ENCODE data around the gene TCF12. TPM values are rescaled to one million over a fixed set of nuclear protein-coding genes. Genes with fewer than 3 reads are reported as not detected.

Gene TCF12
- total RNA-seq, 3 donors from 2014 or later, result 164 to 198 (median 174) TPM

- TF ChIP-seq POLR2AphosphoS5 (IDR thresholded peaks at IDR 0.05) (no peak), POLR2A (IDR thresholded peaks at IDR 0.05) (no peak), CTCF (IDR thresholded peaks at IDR 0.05) (no peak)
- H3K4me3 ChIP-seq, result no peak overlapping the region
- H3K27ac ChIP-seq, result no peak overlapping the region
- no peak for DNase-seq (ENCODE audit: low spot score in 2 of 2)
- no peaks in the 10 kb centered on the region for H3K9me3 ChIP-seq
- H3K27me3 ChIP-seq, result no peaks in the 10 kb centered on the region
- peaks cover 7% of the 10 kb centered on the region for H3K36me3 ChIP-seq
- no peaks in the 10 kb centered on the region for H3K4me1 ChIP-seq
- intact Hi-C loops (cut with DNase I; ENCODE audit: low total_unique reads), result loop anchor here (10.0 kb wide), 1 partner anchor 1935 kb away; no protein-coding TSS in a partner anchor
Observed at GRCh38 chr15:57259568-57260040, 341.2 kb downstream of the TCF12 start.

- intact Hi-C loops (cut with DNase I; ENCODE audit: low total_unique reads), result loop anchor here (10.0 kb wide), 1 partner anchor 1939 kb away; no protein-coding TSS in a partner anchor
- Histone ChIP-seq H3K36me3 (peaks cover 7% of the 10 kb centered on the region), H3K27ac (no peak overlapping the region), H3K4me1 (no peaks in the 10 kb centered on the region), H3K27me3 (no peaks in the 10 kb centered on the region), H3K4me3 (no peak overlapping the region), H3K9me3 (no peaks in the 10 kb centered on the region)
- TF ChIP-seq CTCF (IDR thresholded peaks at IDR 0.05), result no peak
- TF ChIP-seq POLR2AphosphoS5 (IDR thresholded peaks at IDR 0.05), result no peak
- TF ChIP-seq POLR2A (IDR thresholded peaks at IDR 0.05), result no peak
- DNase-seq (ENCODE audit: low spot score in 2 of 2), result no peak
Observed at GRCh38 chr15:57263520-57263919, 345.1 kb downstream of the TCF12 start.

GRCh38 chr15:57272771-57273357 is 354.4 kb downstream of the TCF12 start:
- H3K36me3 ChIP-seq, result no peaks in the 10 kb centered on the region
- TF ChIP-seq POLR2AphosphoS5 (IDR thresholded peaks at IDR 0.05) (no peak), POLR2A (IDR thresholded peaks at IDR 0.05) (no peak), CTCF (IDR thresholded peaks at IDR 0.05) (no peak)

GRCh38 chr15:57273402-57273801 is 355.0 kb downstream of the TCF12 start:
- no peaks in the 10 kb centered on the region for H3K4me1 ChIP-seq
- intact Hi-C loops (cut with DNase I; ENCODE audit: low total_unique reads), result no loop called here
- no peaks in the 10 kb centered on the region for H3K27me3 ChIP-seq
- TF ChIP-seq POLR2A (IDR thresholded peaks at IDR 0.05), result no peak
- no peak for TF ChIP-seq POLR2AphosphoS5 (IDR thresholded peaks at IDR 0.05)
- no peak for TF ChIP-seq CTCF (IDR thresholded peaks at IDR 0.05)
- H3K27ac ChIP-seq, result no peak overlapping the region
- no peaks in the 10 kb centered on the region for H3K9me3 ChIP-seq
- no peak overlapping the region for H3K4me3 ChIP-seq
- DNase-seq (ENCODE audit: low spot score in 2 of 2), result no peak
- no peaks in the 10 kb centered on the region for H3K36me3 ChIP-seq

More at GRCh38 chr15:57272771-57273357, 354.4 kb downstream of the TCF12 start:
- Histone ChIP-seq H3K4me3 (no peak overlapping the region), H3K27ac (no peak overlapping the region), H3K27me3 (no peaks in the 10 kb centered on the region), H3K9me3 (no peaks in the 10 kb centered on the region), H3K4me1 (no peaks in the 10 kb centered on the region)
- intact Hi-C loops (cut with DNase I; ENCODE audit: low total_unique reads), result no loop called here
- no peak for DNase-seq (ENCODE audit: low spot score in 2 of 2)

GRCh38 chr15:57278439-57278838 is 360.0 kb downstream of the TCF12 start:
- no peaks in the 10 kb centered on the region for H3K4me1 ChIP-seq
- TF ChIP-seq CTCF (IDR thresholded peaks at IDR 0.05), result no peak
- TF ChIP-seq POLR2AphosphoS5 (IDR thresholded peaks at IDR 0.05), result no peak
- no peak for TF ChIP-seq POLR2A (IDR thresholded peaks at IDR 0.05)
- H3K27ac ChIP-seq, result no peak overlapping the region
- intact Hi-C loops (cut with DNase I; ENCODE audit: low total_unique reads), result no loop called here
- no peak for DNase-seq (ENCODE audit: low spot score in 2 of 2)
- no peak overlapping the region for H3K4me3 ChIP-seq
- no peaks in the 10 kb centered on the region for H3K27me3 ChIP-seq
- no peaks in the 10 kb centered on the region for H3K36me3 ChIP-seq
- H3K9me3 ChIP-seq, result no peaks in the 10 kb centered on the region
